H9 (cell line): ENCODE results near the gene DUS2. TPM values are rescaled to one million over a fixed set of nuclear protein-coding genes. Genes with fewer than 3 reads are reported as not detected.

Experiments used
- DNase-seq: peaks from one replicate; pipeline ENCODE4 v3.0.0-alpha.2; 2017
- H2AFZ ChIP-seq: one replicate; pipeline ENCODE4 v1.6.1; 2013; ENCODE audit warnings: mild to moderate bottlenecking, low read length, control low read depth, moderate library complexity
- H2AK5ac ChIP-seq: 2 replicates; pipeline ENCODE4 v1.6.1; 2013; ENCODE audit warnings: low read length, control low read depth, mixed read lengths; ENCODE audit not compliant: insufficient read length
- H2BK120ac ChIP-seq: one replicate; pipeline ENCODE4 v1.6.1; 2013; ENCODE audit warnings: low read depth, mild to moderate bottlenecking, low read length, control low read depth, inconsistent platforms; ENCODE audit not compliant: poor library complexity, severe bottlenecking
- H2BK12ac ChIP-seq: 2 replicates; pipeline ENCODE4 v1.6.1; 2013; ENCODE audit warnings: low read length, control low read depth, mixed read lengths, low read depth; ENCODE audit not compliant: insufficient read length
- H2BK15ac ChIP-seq: 2 replicates; pipeline ENCODE4 v1.6.1; 2013; ENCODE audit warnings: low read depth, low read length, control low read depth
- H2BK20ac ChIP-seq: one replicate; pipeline ENCODE4 v1.6.1; 2013; ENCODE audit warnings: low read depth, mild to moderate bottlenecking, low read length, control low read depth, inconsistent platforms; ENCODE audit not compliant: poor library complexity, severe bottlenecking
- H2BK5ac ChIP-seq: 2 replicates; pipeline ENCODE4 v1.6.1; 2013; ENCODE audit warnings: low read length, control low read depth, mixed read lengths; ENCODE audit not compliant: insufficient read length
- H3K14ac ChIP-seq: 2 replicates; pipeline ENCODE4 v1.6.1; 2013; ENCODE audit warnings: low read length, control low read depth; ENCODE audit not compliant: insufficient read depth
- H3K18ac ChIP-seq: 2 replicates; pipeline ENCODE4 v1.6.1; 2013; ENCODE audit warnings: low read depth, mild to moderate bottlenecking, mixed read lengths, low read length, control low read depth; ENCODE audit not compliant: insufficient read length
- H3K23ac ChIP-seq: 2 replicates; pipeline ENCODE4 v1.6.1; 2013; ENCODE audit warnings: low read length, control low read depth, mixed read lengths, low read depth; ENCODE audit not compliant: insufficient read length
- H3K23me2 ChIP-seq: 2 replicates; pipeline ENCODE4 v1.6.1; 2013; ENCODE audit warnings: low read depth, mild to moderate bottlenecking, mixed read lengths, low read length, control low read depth; ENCODE audit not compliant: insufficient read length, poor library complexity, severe bottlenecking
- H3K27ac ChIP-seq: 2 replicates; pipeline ENCODE4 v1.5.1; 2013; ENCODE audit warnings: low read length, control low read depth, mixed read lengths, low read depth; ENCODE audit not compliant: insufficient read length
- H3K27me3 ChIP-seq: 2 replicates; pipeline ENCODE4 v1.6.1; 2013; ENCODE audit warnings: low read length, control low read depth, inconsistent platforms; ENCODE audit not compliant: insufficient read depth
- H3K4ac ChIP-seq: 2 replicates; pipeline ENCODE4 v1.6.1; 2013; ENCODE audit warnings: low read depth, mild to moderate bottlenecking, control low read depth, inconsistent platforms, low read length, moderate library complexity
- H3K4me1 ChIP-seq: 2 replicates; pipeline ENCODE4 v1.6.1; 2013; ENCODE audit warnings: low read length, control low read depth, inconsistent platforms; ENCODE audit not compliant: insufficient read depth
- H3K4me2 ChIP-seq: 2 replicates; pipeline ENCODE4 v1.6.1; 2013; ENCODE audit warnings: low read length, control low read depth, mixed read lengths; ENCODE audit not compliant: insufficient read length, insufficient read depth
- H3K56ac ChIP-seq: 2 replicates; pipeline ENCODE4 v1.6.1; 2013; ENCODE audit warnings: low read depth, mild to moderate bottlenecking, mixed read lengths, low read length, control low read depth; ENCODE audit not compliant: insufficient read length
- H3K79me1 ChIP-seq: 2 replicates; pipeline ENCODE4 v1.6.1; 2013; ENCODE audit warnings: low read depth, mild to moderate bottlenecking, moderate library complexity, low read length, control low read depth, inconsistent platforms; ENCODE audit not compliant: insufficient read depth, poor library complexity, severe bottlenecking
- H3K79me2 ChIP-seq: 2 replicates; pipeline ENCODE4 v1.6.1; 2013; ENCODE audit warnings: low read length, control low read depth, inconsistent platforms; ENCODE audit not compliant: insufficient read depth
- H3K9ac ChIP-seq: 2 replicates; pipeline ENCODE4 v1.6.1; 2013; ENCODE audit warnings: low read length, control low read depth, mixed read lengths; ENCODE audit not compliant: insufficient read length; ENCODE audit errors: extremely low read depth
- H3K9me3 ChIP-seq: one replicate; pipeline ENCODE4 v1.6.1; 2013; ENCODE audit warnings: low read depth, low read length, inconsistent platforms; ENCODE audit not compliant: control insufficient read depth
- H3T11ph ChIP-seq: one replicate; pipeline ENCODE4 v1.6.1; 2013; ENCODE audit warnings: mild to moderate bottlenecking, low read length, control low read depth, inconsistent platforms
- H4K20me1 ChIP-seq: one replicate; pipeline ENCODE4 v1.6.1; 2013; ENCODE audit not compliant: control insufficient read depth, insufficient read length, insufficient read depth
- H4K5ac ChIP-seq: 2 replicates; pipeline ENCODE4 v1.6.1; 2013; ENCODE audit warnings: low read depth, mild to moderate bottlenecking, mixed read lengths, low read length, control low read depth; ENCODE audit not compliant: insufficient read length
- H4K8ac ChIP-seq: replicated peaks from 2 replicates; pipeline ENCODE4 v1.6.1; 2013; ENCODE audit warnings: low read length, control low read depth, mixed read lengths, low read depth; ENCODE audit not compliant: insufficient read length
- H4K91ac ChIP-seq: 2 replicates; pipeline ENCODE4 v1.6.1; 2013; ENCODE audit warnings: low read depth, mild to moderate bottlenecking, moderate library complexity, mixed read lengths, low read length, control low read depth; ENCODE audit not compliant: insufficient read length
- H3K27ac Mint-ChIP-seq, 3 experiments: 2 replicates in 2 of 3; 3 replicates in 1 of 3; pipeline ENCODE4 v1.8.0; 2020 to 2021; ENCODE audit warnings: mixed read lengths in 3 of 3, mild to moderate bottlenecking in 1 of 3, moderate library complexity in 1 of 3
- H3K27me3 Mint-ChIP-seq: 2 replicates; pipeline ENCODE4 v1.8.0; 2021; ENCODE audit warnings: low read depth, mild to moderate bottlenecking, moderate library complexity, mixed read lengths
- H3K36me3 Mint-ChIP-seq, 3 experiments: 2 replicates in 2 of 3; 3 replicates in 1 of 3; pipeline ENCODE4 v1.8.0; 2020 to 2021; ENCODE audit warnings: low read depth in 3 of 3, mixed read lengths in 3 of 3; ENCODE audit not compliant: insufficient read depth in 1 of 3
- H3K4me1 Mint-ChIP-seq, 2 experiments: 2 replicates each; pipeline ENCODE4 v1.8.0; 2020; ENCODE audit warnings: mixed read lengths in 2 of 2
- H3K4me3 Mint-ChIP-seq, 2 experiments: 2 replicates in 1 of 2; 3 replicates in 1 of 2; pipeline ENCODE4 v1.8.0; 2020 to 2021; ENCODE audit warnings: mild to moderate bottlenecking in 2 of 2, mixed read lengths in 2 of 2, moderate library complexity in 1 of 2
- H3K9me3 Mint-ChIP-seq, 2 experiments: 2 replicates in 1 of 2; 3 replicates in 1 of 2; pipeline ENCODE4 v1.8.0; 2020; ENCODE audit warnings: mild to moderate bottlenecking in 2 of 2, mixed read lengths in 2 of 2, moderate library complexity in 1 of 2
- WGBS: extraction: QIAGEN DNeasy Blood & Tissue Kit; methylation state at CpG from one replicate; pipeline ENCODE4 v1.1.7; 2013; ENCODE audit warnings: missing lambda C conversion rate, low lambda C conversion rate, mixed read lengths; ENCODE audit not compliant: insufficient read length; ENCODE audit errors: extremely low coverage; 5-methylcytosine and 5-hydroxymethylcytosine counted together
- total RNA-seq: library from RNA; stranded (reverse); gene quantifications from 2 replicates; pipeline ENCODE4 v1.2.1, GENCODE V29; 2021
- TF ChIP-seq, protein P1 (sequence below): fragments of 200-600 bp; sonication (generic); conservative IDR thresholded peaks from 3 replicates; pipeline ENCODE4 v1.8.0; 2021; ENCODE audit warnings: antibody characterized with exemption, mild to moderate bottlenecking

Gene DUS2
- total RNA-seq, 1 experiment from 2014 or later = 28.5 TPM

DNA sequence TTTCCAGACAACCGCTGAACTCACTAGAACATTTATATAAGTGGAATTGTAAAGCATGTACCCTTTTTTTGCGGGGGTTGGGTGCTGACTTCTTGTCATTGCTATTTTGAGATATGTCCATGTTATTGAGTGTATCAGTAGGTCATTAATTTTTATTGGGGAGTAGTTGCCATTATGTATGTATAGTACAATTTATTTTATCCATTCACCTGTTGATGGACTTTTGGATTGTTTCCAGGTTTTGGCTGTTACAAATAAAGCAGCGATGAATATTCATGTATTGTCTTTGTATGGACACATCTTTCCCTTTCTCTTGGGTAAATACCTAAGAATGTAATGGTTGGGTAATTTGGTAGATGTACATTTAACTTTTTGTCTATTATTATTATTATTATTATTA is 74.8 kb downstream of the DUS2 start:
- no peak overlapping the region for H4K8ac ChIP-seq

More for the DNA sequence above, 74.8 kb downstream of the DUS2 start:
- H2BK120ac ChIP-seq = no peak overlapping the region
- no peak overlapping the region for H3K14ac ChIP-seq
- no peak overlapping the region for H3K4me2 ChIP-seq
- H2AK5ac ChIP-seq = no peak overlapping the region
- H3K4me1 Mint-ChIP-seq = peaks cover 26 to 31% of the 10 kb centered on the region in 2 experiments
- no peak overlapping the region for H3K4ac ChIP-seq
- TF ChIP-seq, protein P1, sequence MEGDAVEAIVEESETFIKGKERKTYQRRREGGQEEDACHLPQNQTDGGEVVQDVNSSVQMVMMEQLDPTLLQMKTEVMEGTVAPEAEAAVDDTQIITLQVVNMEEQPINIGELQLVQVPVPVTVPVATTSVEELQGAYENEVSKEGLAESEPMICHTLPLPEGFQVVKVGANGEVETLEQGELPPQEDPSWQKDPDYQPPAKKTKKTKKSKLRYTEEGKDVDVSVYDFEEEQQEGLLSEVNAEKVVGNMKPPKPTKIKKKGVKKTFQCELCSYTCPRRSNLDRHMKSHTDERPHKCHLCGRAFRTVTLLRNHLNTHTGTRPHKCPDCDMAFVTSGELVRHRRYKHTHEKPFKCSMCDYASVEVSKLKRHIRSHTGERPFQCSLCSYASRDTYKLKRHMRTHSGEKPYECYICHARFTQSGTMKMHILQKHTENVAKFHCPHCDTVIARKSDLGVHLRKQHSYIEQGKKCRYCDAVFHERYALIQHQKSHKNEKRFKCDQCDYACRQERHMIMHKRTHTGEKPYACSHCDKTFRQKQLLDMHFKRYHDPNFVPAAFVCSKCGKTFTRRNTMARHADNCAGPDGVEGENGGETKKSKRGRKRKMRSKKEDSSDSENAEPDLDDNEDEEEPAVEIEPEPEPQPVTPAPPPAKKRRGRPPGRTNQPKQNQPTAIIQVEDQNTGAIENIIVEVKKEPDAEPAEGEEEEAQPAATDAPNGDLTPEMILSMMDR = no peak
- no peaks in the 10 kb centered on the region for H3K27me3 Mint-ChIP-seq
- no peak overlapping the region for H3T11ph ChIP-seq
- no peak overlapping the region for H2BK20ac ChIP-seq
- no peaks in the 10 kb centered on the region for H3K27me3 ChIP-seq
- no peaks in the 10 kb centered on the region for H3K9me3 ChIP-seq
- no peak overlapping the region for H3K23ac ChIP-seq
- no peak overlapping the region for H4K91ac ChIP-seq
- H3K27ac Mint-ChIP-seq = no peak overlapping the region
- H4K20me1 ChIP-seq = no peaks in the 10 kb centered on the region
- no CpG with 5 or more reads among the region's 3 CpGs for WGBS
- H3K9me3 Mint-ChIP-seq = no peaks in the 10 kb centered on the region
- H3K56ac ChIP-seq = no peak overlapping the region
- no peak overlapping the region for H4K5ac ChIP-seq
- H3K18ac ChIP-seq = no peak overlapping the region
- DNase-seq = no peak
- H2AFZ ChIP-seq = no peak overlapping the region
- no peak overlapping the region for H2BK12ac ChIP-seq
- H2BK15ac ChIP-seq = no peak overlapping the region
- H3K79me1 ChIP-seq = peaks cover 4% of the 10 kb centered on the region
- no peaks in the 10 kb centered on the region for H3K23me2 ChIP-seq
- H3K27ac ChIP-seq = no peak overlapping the region
- no peak overlapping the region for H3K4me3 Mint-ChIP-seq
- H2BK5ac ChIP-seq = no peak overlapping the region
- peaks cover 4% of the 10 kb centered on the region; the same call in 1 of the 2 replicates for H3K4me1 ChIP-seq
- peaks cover 0 to 2% (median 0%) of the 10 kb centered on the region in 3 experiments; a peak in 1 of 7 replicates for H3K36me3 Mint-ChIP-seq
- H3K9ac ChIP-seq = no peak overlapping the region
- H3K79me2 ChIP-seq = peaks cover 19% of the 10 kb centered on the region; the same call in 1 of the 2 replicates
